ENCODE data around the gene FBXO15. TPM values are rescaled to one million over a fixed set of nuclear protein-coding genes. Genes with fewer than 3 reads are reported as not detected.

FBXO15 gene
- total and polyA plus RNA-seq, 2 of the 13 experiments (the other 11 are each of a cell fraction or from before 2014, with no cell fraction given) = 0.09 to 0.12 TPM

DNA sequence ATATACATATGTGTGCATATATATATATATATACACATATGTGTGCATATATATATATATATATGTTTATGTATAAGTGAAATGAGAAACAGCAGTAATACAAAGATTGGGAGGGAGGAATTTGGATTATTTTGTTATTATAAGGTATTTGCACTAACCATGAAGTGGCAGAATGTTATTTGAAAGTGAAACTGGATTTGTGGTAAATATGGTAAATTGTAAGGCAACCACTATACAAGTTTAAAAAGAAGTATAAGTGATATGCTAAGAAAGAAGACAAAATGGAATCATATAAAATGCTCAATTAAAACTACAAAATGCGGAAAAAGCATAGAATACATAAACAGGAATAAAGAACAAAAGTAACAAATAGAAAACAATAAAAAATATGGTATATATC, 37.5 kb downstream of the FBXO15 start:
- no peaks in the 10 kb centered on the region for H3K79me2 ChIP-seq (ENCODE audit: insufficient read depth, low read length)
- H3K4me3 ChIP-seq (replicated peaks in 1 of 3; ENCODE audit: insufficient read depth in 1 of 3, low read depth in 2 of 3, low read length in 3 of 3) = no peak overlapping the region
- 18% methylated on average over 1 of the region's 1 CpG for WGBS (ENCODE audit: low lambda C conversion rate)
- H3K4me2 ChIP-seq (ENCODE audit: low read depth, low read length) = no peak overlapping the region
- no peaks in the 10 kb centered on the region for H3K4me1 ChIP-seq (ENCODE audit: insufficient read depth, low read length)
- H4K20me1 ChIP-seq (ENCODE audit: insufficient read depth, low read length) = no peaks in the 10 kb centered on the region
- H3K27ac ChIP-seq (ENCODE audit: extremely low read length, insufficient read depth, low read length) = no peak overlapping the region
- ChIA-PET POLR2A (no interaction called here), CTCF (ENCODE audit: low intra/inter-chr PET ratio, low total read pairs) (no interaction called here)
- H3K27me3 ChIP-seq (ENCODE audit: control insufficient read depth in 1 of 2, insufficient read depth in 2 of 2, low read length in 2 of 2) = no peaks in the 10 kb centered on the region
- no peaks in the 10 kb centered on the region for H3K36me3 ChIP-seq (replicated peaks in 1 of 2; ENCODE audit: control insufficient read depth in 1 of 2, insufficient read depth in 2 of 2, low read length in 2 of 2)
- in situ Hi-C loops (cut with HindIII; ENCODE audit: extremely low pct_ligation_motif_present, low pct_unique_long_range_greater_than_20kb) = no loop called here
- intact Hi-C loops (cut with micrococcal nuclease; ENCODE audit: unreplicated experiment) = no loop called here
- FAIRE-seq (no peak), ATAC-seq (no peak), DNase-seq (ENCODE audit: low spot score) (no peak)
- TF ChIP-seq MTF1 (CRISPR knock-in tag; IDR thresholded peaks at IDR 0.05) = no peak
- TF ChIP-seq PTBP1 (IDR thresholded peaks at IDR 0.05; ENCODE audit: low read depth, low read length, poor library complexity, severe bottlenecking) = no peak
- no peak for TF ChIP-seq ZBTB20 (CRISPR knock-in tag; IDR thresholded peaks at IDR 0.05; ENCODE audit: borderline replicate concordance, low read depth)
- TF ChIP-seq, protein P1, sequence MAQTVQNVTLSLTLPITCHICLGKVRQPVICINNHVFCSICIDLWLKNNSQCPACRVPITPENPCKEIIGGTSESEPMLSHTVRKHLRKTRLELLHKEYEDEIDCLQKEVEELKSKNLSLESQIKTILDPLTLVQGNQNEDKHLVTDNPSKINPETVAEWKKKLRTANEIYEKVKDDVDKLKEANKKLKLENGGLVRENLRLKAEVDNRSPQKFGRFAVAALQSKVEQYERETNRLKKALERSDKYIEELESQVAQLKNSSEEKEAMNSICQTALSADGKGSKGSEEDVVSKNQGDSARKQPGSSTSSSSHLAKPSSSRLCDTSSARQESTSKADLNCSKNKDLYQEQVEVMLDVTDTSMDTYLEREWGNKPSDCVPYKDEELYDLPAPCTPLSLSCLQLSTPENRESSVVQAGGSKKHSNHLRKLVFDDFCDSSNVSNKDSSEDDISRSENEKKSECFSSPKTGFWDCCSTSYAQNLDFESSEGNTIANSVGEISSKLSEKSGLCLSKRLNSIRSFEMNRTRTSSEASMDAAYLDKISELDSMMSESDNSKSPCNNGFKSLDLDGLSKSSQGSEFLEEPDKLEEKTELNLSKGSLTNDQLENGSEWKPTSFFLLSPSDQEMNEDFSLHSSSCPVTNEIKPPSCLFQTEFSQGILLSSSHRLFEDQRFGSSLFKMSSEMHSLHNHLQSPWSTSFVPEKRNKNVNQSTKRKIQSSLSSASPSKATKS (CRISPR knock-in tag; IDR thresholded peaks at IDR 0.05) = no peak
- TF ChIP-seq, protein P2, sequence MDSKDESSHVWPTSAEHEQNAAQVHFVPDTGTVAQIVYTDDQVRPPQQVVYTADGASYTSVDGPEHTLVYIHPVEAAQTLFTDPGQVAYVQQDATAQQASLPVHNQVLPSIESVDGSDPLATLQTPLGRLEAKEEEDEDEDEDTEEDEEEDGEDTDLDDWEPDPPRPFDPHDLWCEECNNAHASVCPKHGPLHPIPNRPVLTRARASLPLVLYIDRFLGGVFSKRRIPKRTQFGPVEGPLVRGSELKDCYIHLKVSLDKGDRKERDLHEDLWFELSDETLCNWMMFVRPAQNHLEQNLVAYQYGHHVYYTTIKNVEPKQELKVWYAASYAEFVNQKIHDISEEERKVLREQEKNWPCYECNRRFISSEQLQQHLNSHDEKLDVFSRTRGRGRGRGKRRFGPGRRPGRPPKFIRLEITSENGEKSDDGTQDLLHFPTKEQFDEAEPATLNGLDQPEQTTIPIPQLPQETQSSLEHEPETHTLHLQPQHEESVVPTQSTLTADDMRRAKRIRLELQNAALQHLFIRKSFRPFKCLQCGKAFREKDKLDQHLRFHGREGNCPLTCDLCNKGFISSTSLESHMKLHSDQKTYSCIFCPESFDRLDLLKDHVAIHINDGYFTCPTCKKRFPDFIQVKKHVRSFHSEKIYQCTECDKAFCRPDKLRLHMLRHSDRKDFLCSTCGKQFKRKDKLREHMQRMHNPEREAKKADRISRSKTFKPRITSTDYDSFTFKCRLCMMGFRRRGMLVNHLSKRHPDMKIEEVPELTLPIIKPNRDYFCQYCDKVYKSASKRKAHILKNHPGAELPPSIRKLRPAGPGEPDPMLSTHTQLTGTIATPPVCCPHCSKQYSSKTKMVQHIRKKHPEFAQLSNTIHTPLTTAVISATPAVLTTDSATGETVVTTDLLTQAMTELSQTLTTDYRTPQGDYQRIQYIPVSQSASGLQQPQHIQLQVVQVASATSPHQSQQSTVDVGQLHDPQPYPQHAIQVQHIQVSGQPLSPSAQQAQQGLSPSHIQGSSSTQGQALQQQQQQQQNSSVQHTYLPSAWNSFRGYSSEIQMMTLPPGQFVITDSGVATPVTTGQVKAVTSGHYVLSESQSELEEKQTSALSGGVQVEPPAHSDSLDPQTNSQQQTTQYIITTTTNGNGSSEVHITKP (CRISPR knock-in tag; IDR thresholded peaks at IDR 0.05; ENCODE audit: low read depth) = no peak
- no peak for TF ChIP-seq ZNF615 (CRISPR knock-in tag; IDR thresholded peaks at IDR 0.05; ENCODE audit: borderline replicate concordance)
- TF ChIP-seq ZNF547 (CRISPR knock-in tag; IDR thresholded peaks at IDR 0.05) = no peak
- TF ChIP-seq, protein P3, sequence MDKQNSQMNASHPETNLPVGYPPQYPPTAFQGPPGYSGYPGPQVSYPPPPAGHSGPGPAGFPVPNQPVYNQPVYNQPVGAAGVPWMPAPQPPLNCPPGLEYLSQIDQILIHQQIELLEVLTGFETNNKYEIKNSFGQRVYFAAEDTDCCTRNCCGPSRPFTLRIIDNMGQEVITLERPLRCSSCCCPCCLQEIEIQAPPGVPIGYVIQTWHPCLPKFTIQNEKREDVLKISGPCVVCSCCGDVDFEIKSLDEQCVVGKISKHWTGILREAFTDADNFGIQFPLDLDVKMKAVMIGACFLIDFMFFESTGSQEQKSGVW (CRISPR knock-in tag; IDR thresholded peaks at IDR 0.05; ENCODE audit: borderline replicate concordance) = no peak
- TF ChIP-seq TAF1 (CRISPR knock-in tag; IDR thresholded peaks at IDR 0.05) = no peak
- no peak for TF ChIP-seq SPEN (CRISPR knock-in tag; IDR thresholded peaks at IDR 0.05; ENCODE audit: low read depth)
- TF ChIP-seq FOXK2 (IDR thresholded peaks at IDR 0.05) = no peak
- TF ChIP-seq ZSCAN20 (CRISPR knock-in tag; IDR thresholded peaks at IDR 0.05; ENCODE audit: borderline replicate concordance) = no peak
- TF ChIP-seq RAD21 (CRISPR knock-in tag; IDR thresholded peaks at IDR 0.05) = no peak
- TF ChIP-seq TBL1XR1 (IDR thresholded peaks at IDR 0.05; ENCODE audit: borderline replicate concordance, low read length, partially characterized antibody) = no peak
- TF ChIP-seq PHB2 (IDR thresholded peaks at IDR 0.05; ENCODE audit: partially characterized antibody) = no peak
- no peak for TF ChIP-seq SMAD1 (CRISPR knock-in tag; IDR thresholded peaks at IDR 0.05; ENCODE audit: borderline replicate concordance, low read depth)
- TF ChIP-seq SETDB1 (CRISPR knock-in tag; IDR thresholded peaks at IDR 0.05; ENCODE audit: borderline replicate concordance) = no peak
- no peak for TF ChIP-seq ZNF558 (CRISPR knock-in tag; IDR thresholded peaks at IDR 0.05; ENCODE audit: borderline replicate concordance)
- no peak for TF ChIP-seq ZNF44 (CRISPR knock-in tag; IDR thresholded peaks at IDR 0.05)
- TF ChIP-seq ZNF749 (CRISPR knock-in tag; IDR thresholded peaks at IDR 0.05; ENCODE audit: borderline replicate concordance) = no peak
- no TSS peak for BruUV-seq (replicated peaks)
- H3K9ac ChIP-seq (ENCODE audit: insufficient read depth, low read depth, low read length) = no peak overlapping the region
- no peak overlapping the region for H2AFZ ChIP-seq (ENCODE audit: low read length)
- H3K9me3 ChIP-seq (ENCODE audit: low read length) = peaks cover 10% of the 10 kb centered on the region
